HT-29 (cell line): Measurements from ENCODE around the gene FAM9C. TPM values are rescaled to one million over a fixed set of nuclear protein-coding genes. Genes with fewer than 3 reads are reported as not detected.
"Not testable (repeated sequence)": the region's sequence is repeated elsewhere in the genome, so short reads cannot be mapped to it uniquely, and the experiment has no call there.

Experiments used
- DNase-seq: peaks from one replicate; pipeline ENCODE4 v3.0.0-alpha.2; 2015; ENCODE audit warnings: low spot score
- total RNA-seq: library from RNA; depleted of rRNA; stranded (reverse); fragments of >200 nt; shearing (Covaris generic); gene quantifications from 2 replicates; pipeline ENCODE4 v1.2.3, GENCODE V29; 2014; rRNA removed

The FAM9C gene
- total RNA-seq = not detected in 2 replicates

- no peak for DNase-seq
Measured at GRCh38 chrX:13044441-13044840, at the start of gene FAM9C. TSS of gene FAM9C (minus strand) at chrX:13044620. CDS start at chrX:13043789, 831 bp downstream.

GRCh38 chrX:13093529-13094140 lies 49.2 kb upstream of the FAM9C start:
- DNase-seq = no peak

GRCh38 chrX:13092455-13092941 lies 48.1 kb upstream of the FAM9C start:
- DNase-seq = peak; percentile 70

- no peak for DNase-seq
Measured at GRCh38 chrX:13091111-13091765, 46.8 kb upstream of the FAM9C start.

GRCh38 chrX:13090339-13091110 lies 46.1 kb upstream of the FAM9C start:
- DNase-seq = no peak

- DNase-seq = no peak
Measured at GRCh38 chrX:13090027-13090338, 45.6 kb upstream of the FAM9C start.

GRCh38 chrX:13088156-13088487 lies 43.7 kb upstream of the FAM9C start:
- no peak for DNase-seq

- DNase-seq = peak; percentile 45
Measured at GRCh38 chrX:13087322-13088155, 43.1 kb upstream of the FAM9C start.

- not testable (repeated sequence) for DNase-seq
Measured at GRCh38 chrX:13086793-13087321, 42.4 kb upstream of the FAM9C start.

GRCh38 chrX:13086076-13086475 lies 41.7 kb upstream of the FAM9C start:
- DNase-seq = no peak

- DNase-seq = no peak
Measured at GRCh38 chrX:13085526-13085925, 41.1 kb upstream of the FAM9C start.

- no peak for DNase-seq
Measured at GRCh38 chrX:13084611-13085010, 40.2 kb upstream of the FAM9C start.

GRCh38 chrX:13083755-13084326 lies 39.4 kb upstream of the FAM9C start:
- DNase-seq = not testable (repeated sequence)

GRCh38 chrX:13082206-13083065 lies 38.0 kb upstream of the FAM9C start:
- no peak for DNase-seq

GRCh38 chrX:13081395-13082205 lies 37.2 kb upstream of the FAM9C start:
- no peak for DNase-seq

- no peak for DNase-seq
Measured at GRCh38 chrX:13080128-13080795, 35.8 kb upstream of the FAM9C start.

GRCh38 chrX:13078739-13079444 lies 34.5 kb upstream of the FAM9C start:
- no peak for DNase-seq

GRCh38 chrX:13077168-13077567 lies 32.7 kb upstream of the FAM9C start:
- DNase-seq = no peak
